ENCODE data around the gene C6orf136. TPM values are rescaled to one million over a fixed set of nuclear protein-coding genes. Genes with fewer than 3 reads are reported as not detected.
A peak's percentile ranks its signal among the peaks of the same experiment; 100 is the strongest.

The C6orf136 gene
- total RNA-seq, 1 experiment from 2014 or later, result 25.0 TPM

GRCh38 chr6:30612213-30612612, 34.7 kb upstream of the C6orf136 start:
- Histone ChIP-seq H3K27ac (ENCODE audit: low read depth, low read length, poor library complexity, severe bottlenecking) (peak overlapping the region; percentile 99), H3K4me3 (ENCODE audit: low read depth, low read length, poor library complexity, severe bottlenecking) (no peak overlapping the region), H3K4me1 (ENCODE audit: insufficient read depth, low read length, poor library complexity, severe bottlenecking) (peaks cover 27% of the 10 kb centered on the region), H3K36me3 (ENCODE audit: insufficient read depth, low read length, poor library complexity, severe bottlenecking) (peaks cover 57% of the 10 kb centered on the region), H3K9me3 (ENCODE audit: low read depth, low read length, poor library complexity, severe bottlenecking) (no peaks in the 10 kb centered on the region), H3K27me3 (replicated peaks; ENCODE audit: insufficient read depth, low read depth, low read length, poor library complexity) (no peaks in the 10 kb centered on the region)
- POLR2A ChIA-PET (ENCODE audit: low non-redundant PET), result no interaction called here
- TF ChIP-seq CTCF (conservative IDR thresholded peaks at IDR 0.05; ENCODE audit: low read depth, low read length) (peak; percentile 61), EZH2 (IDR thresholded peaks at IDR 0.05; ENCODE audit: borderline replicate concordance, low read depth, low read length, poor library complexity, severe bottlenecking) (no peak)
- peak; percentile 66 for DNase-seq (ENCODE audit: low spot score)
- CTCF ChIA-PET, result interaction anchor here (0.9 to 1.1 kb wide), 2 partner anchors 118 to 475 kb away, joined by 3 to 4 read pairs; no protein-coding TSS in a partner anchor
- BruUV-seq (replicated peaks), result no TSS peak
- intact Hi-C loops (cut with micrococcal nuclease; ENCODE audit: unreplicated experiment), result no loop called here

- CTCF ChIA-PET, result interaction anchor here (0.7 to 1.1 kb wide), 3 partner anchors 118 to 474 kb away, joined by 3 to 4 read pairs (median 3); no protein-coding TSS in a partner anchor
- peaks cover 27% of the 10 kb centered on the region for H3K4me1 ChIP-seq (ENCODE audit: insufficient read depth, low read length, poor library complexity, severe bottlenecking)
- peak; percentile 55 for DNase-seq (ENCODE audit: low spot score)
- H3K36me3 ChIP-seq (ENCODE audit: insufficient read depth, low read length, poor library complexity, severe bottlenecking), result peaks cover 51% of the 10 kb centered on the region
- no TSS peak for BruUV-seq (replicated peaks)
- H3K4me3 ChIP-seq (ENCODE audit: low read depth, low read length, poor library complexity, severe bottlenecking), result no peak overlapping the region
- no peaks in the 10 kb centered on the region for H3K9me3 ChIP-seq (ENCODE audit: low read depth, low read length, poor library complexity, severe bottlenecking)
- no peaks in the 10 kb centered on the region for H3K27me3 ChIP-seq (replicated peaks; ENCODE audit: insufficient read depth, low read depth, low read length, poor library complexity)
- TF ChIP-seq EZH2 (IDR thresholded peaks at IDR 0.05; ENCODE audit: borderline replicate concordance, low read depth, low read length, poor library complexity, severe bottlenecking), result no peak
- TF ChIP-seq CTCF (conservative IDR thresholded peaks at IDR 0.05; ENCODE audit: low read depth, low read length), result no peak; the same call in 1 of the 2 replicates
- H3K27ac ChIP-seq (ENCODE audit: low read depth, low read length, poor library complexity, severe bottlenecking), result peak overlapping the region; percentile 99
- intact Hi-C loops (cut with micrococcal nuclease; ENCODE audit: unreplicated experiment), result no loop called here
- POLR2A ChIA-PET (ENCODE audit: low non-redundant PET), result interaction anchor here (1.0 kb wide), 1 partner anchor 17 kb away, joined by 3 read pairs; no protein-coding TSS in a partner anchor
Measured at GRCh38 chr6:30612687-30613248, 34.2 kb upstream of the C6orf136 start.

GRCh38 chr6:30613251-30614043, 33.5 kb upstream of the C6orf136 start:
- no peak for DNase-seq (ENCODE audit: low spot score)
- intact Hi-C loops (cut with micrococcal nuclease; ENCODE audit: unreplicated experiment), result no loop called here
- peaks cover 29% of the 10 kb centered on the region for H3K4me1 ChIP-seq (ENCODE audit: insufficient read depth, low read length, poor library complexity, severe bottlenecking)
- H3K36me3 ChIP-seq (ENCODE audit: insufficient read depth, low read length, poor library complexity, severe bottlenecking), result peaks cover 44% of the 10 kb centered on the region
- POLR2A ChIA-PET (ENCODE audit: low non-redundant PET), result interaction anchor here (1.0 kb wide), 1 partner anchor 17 kb away, joined by 3 read pairs; no protein-coding TSS in a partner anchor
- no peaks in the 10 kb centered on the region for H3K9me3 ChIP-seq (ENCODE audit: low read depth, low read length, poor library complexity, severe bottlenecking)
- H3K27me3 ChIP-seq (replicated peaks; ENCODE audit: insufficient read depth, low read depth, low read length, poor library complexity), result no peaks in the 10 kb centered on the region
- H3K4me3 ChIP-seq (ENCODE audit: low read depth, low read length, poor library complexity, severe bottlenecking), result peak overlapping the region; percentile 81
- no TSS peak for BruUV-seq (replicated peaks)
- CTCF ChIA-PET, result interaction anchor here (0.7 kb wide), 1 partner anchor 168 kb away, joined by 3 read pairs; no protein-coding TSS in a partner anchor
- TF ChIP-seq EZH2 (IDR thresholded peaks at IDR 0.05; ENCODE audit: borderline replicate concordance, low read depth, low read length, poor library complexity, severe bottlenecking) (no peak), CTCF (conservative IDR thresholded peaks at IDR 0.05; ENCODE audit: low read depth, low read length) (no peak)
- peak overlapping the region; percentile 99 for H3K27ac ChIP-seq (ENCODE audit: low read depth, low read length, poor library complexity, severe bottlenecking)
